Omental fat pad (tissue), 4 donors: Measurements from ENCODE around the gene EXO1. TPM values are rescaled to one million over a fixed set of nuclear protein-coding genes. Genes with fewer than 3 reads are reported as not detected.
"Not testable (repeated sequence)": the region's sequence is repeated elsewhere in the genome, so short reads cannot be mapped to it uniquely, and the experiment has no call there.

Experiments used
- ATAC-seq: fragments of 150-250 bp; one replicate; pipeline ENCODE4 v1.9.1; 2016; ENCODE audit warnings: mild to moderate bottlenecking, moderate library complexity; ENCODE audit not compliant: low FRiP score
- DNase-seq: peaks from one replicate; pipeline ENCODE4 v3.0.0-alpha.2; 2019; ENCODE audit warnings: low spot score
- total RNA-seq, 4 donors: library from RNA; depleted of rRNA; stranded (reverse); fragments of >200 nt; gene quantifications; one replicate each; pipeline ENCODE4 v1.1.0, GENCODE V29; 2016
- TF ChIP-seq, protein P1 (sequence below), 3 donors: fragments of 450-650 bp; IDR thresholded peaks; one replicate each; pipeline ENCODE4 v1.5.1; 2016 to 2017; ENCODE audit warnings: antibody characterized with exemption in 3 of 3, mild to moderate bottlenecking in 3 of 3, moderate library complexity in 2 of 3

Gene EXO1
- total RNA-seq, 4 donors from 2014 or later = 0.63 to 1.2 TPM; not detected in 2

DNA sequence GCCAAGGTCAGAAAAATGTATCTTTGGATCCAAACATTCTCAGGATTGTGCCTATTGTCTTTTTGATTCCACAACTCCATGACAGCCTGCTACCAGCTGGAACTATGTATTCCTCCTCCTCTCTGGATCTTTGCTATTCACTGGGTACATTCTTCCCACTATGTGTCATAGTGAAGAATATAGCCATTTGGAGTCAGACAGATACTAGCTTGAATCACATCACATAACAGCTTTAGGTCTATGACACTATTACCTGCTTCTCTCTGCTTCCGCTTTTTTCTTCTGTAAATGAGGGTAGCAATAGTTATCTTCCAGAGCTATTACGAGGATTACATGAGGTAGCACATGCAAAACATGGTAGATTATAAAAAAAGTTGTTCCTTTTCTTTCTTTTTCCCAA lies 5.4 kb upstream of the EXO1 start:
- ATAC-seq (no peak), DNase-seq (no peak)
- TF ChIP-seq, protein P1, sequence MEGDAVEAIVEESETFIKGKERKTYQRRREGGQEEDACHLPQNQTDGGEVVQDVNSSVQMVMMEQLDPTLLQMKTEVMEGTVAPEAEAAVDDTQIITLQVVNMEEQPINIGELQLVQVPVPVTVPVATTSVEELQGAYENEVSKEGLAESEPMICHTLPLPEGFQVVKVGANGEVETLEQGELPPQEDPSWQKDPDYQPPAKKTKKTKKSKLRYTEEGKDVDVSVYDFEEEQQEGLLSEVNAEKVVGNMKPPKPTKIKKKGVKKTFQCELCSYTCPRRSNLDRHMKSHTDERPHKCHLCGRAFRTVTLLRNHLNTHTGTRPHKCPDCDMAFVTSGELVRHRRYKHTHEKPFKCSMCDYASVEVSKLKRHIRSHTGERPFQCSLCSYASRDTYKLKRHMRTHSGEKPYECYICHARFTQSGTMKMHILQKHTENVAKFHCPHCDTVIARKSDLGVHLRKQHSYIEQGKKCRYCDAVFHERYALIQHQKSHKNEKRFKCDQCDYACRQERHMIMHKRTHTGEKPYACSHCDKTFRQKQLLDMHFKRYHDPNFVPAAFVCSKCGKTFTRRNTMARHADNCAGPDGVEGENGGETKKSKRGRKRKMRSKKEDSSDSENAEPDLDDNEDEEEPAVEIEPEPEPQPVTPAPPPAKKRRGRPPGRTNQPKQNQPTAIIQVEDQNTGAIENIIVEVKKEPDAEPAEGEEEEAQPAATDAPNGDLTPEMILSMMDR (IDR thresholded peaks at IDR 0.05) = no peak

DNA sequence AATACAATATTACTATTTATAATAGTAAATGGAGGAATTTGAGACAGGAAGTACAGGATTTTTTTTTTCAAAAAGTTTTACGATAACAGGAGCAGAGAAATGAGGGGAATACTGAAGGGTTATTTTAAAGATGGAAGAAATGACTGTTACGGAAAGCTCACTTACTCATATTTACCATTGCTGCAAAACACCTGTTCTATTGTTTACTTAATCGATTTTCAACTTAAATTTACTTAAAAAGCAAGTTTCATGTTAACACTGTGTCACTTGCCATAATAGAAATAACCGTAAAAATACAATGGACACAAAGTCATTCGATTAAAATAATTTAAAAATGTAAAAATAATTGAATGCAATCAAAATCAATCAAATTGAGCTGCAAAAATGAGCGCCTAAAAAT lies 3.4 kb upstream of the EXO1 start:
- ATAC-seq (no peak), DNase-seq (no peak)
- TF ChIP-seq, protein P1 (IDR thresholded peaks at IDR 0.05) = no peak

DNA sequence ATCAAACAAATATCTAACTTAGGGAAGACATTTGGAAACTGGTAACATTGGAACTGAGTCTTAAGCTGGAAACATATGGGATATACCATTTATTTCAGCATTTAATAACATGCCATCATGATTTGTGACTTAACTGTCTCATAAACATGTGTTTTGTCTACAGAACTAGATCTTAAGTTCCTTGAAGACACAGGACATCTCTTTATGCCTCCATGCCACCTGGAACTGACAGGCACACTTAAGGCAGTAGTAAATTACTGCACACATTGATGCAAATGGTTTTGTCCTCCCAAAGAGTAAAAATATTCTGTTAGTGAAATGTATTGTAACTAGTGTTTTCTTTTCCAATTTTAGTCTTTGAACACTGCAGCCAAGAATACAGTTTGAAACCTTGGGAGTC lies 1.6 kb upstream of the EXO1 start:
- TF ChIP-seq, protein P1 (IDR thresholded peaks at IDR 0.05) = no peak
- ATAC-seq (no peak), DNase-seq (no peak)

DNA sequence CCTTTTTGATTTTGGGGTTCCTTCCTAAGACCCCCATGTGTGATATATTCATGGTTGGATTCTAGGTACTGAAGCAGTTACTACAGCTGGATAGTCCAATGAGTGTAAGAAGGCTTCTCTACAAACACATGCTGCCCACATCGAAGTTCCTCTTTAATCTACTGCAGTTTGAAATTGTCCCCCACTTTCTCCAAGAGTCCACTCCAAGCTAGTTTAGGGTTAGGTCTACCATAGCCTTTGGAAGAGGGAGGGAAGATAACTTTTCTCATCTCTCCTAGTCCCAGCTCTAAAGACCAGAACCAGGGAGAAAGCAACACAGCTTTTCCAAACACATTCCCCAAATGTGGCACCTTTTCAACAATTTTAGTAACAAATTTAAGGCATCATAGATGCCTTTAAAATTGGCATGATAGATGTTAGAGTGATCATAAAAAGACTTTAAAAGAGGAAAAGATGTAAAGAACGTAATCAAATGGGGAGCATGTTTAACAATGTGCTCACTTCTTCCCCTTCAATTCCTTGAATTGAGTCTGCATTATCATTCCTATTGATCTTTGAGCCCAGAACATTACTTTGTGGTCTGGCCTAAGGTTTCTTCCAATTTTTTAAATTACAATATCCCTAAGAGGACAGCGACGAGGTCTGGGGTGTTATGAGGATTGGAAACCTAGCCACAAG lies 1.0 kb upstream of the EXO1 start:
- ATAC-seq (no peak), DNase-seq (no peak)
- TF ChIP-seq, protein P1 (IDR thresholded peaks at IDR 0.05) = no peak

DNA sequence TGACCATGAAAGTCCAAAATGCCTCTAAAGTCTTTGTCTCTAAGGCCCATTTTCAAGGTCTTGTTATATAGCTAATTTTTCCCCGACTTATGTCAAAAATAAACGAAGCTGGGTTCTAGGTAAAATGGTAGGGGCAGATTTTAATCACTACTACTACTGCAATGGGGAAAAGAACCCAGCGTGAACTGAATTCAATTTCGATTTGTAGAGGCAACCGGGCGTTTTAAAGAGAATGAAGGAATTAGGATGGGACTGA lies 536 bp upstream of the EXO1 start:
- TF ChIP-seq, protein P1 (IDR thresholded peaks at IDR 0.05) = no peak
- ATAC-seq = no peak
- DNase-seq = no peak

DNA sequence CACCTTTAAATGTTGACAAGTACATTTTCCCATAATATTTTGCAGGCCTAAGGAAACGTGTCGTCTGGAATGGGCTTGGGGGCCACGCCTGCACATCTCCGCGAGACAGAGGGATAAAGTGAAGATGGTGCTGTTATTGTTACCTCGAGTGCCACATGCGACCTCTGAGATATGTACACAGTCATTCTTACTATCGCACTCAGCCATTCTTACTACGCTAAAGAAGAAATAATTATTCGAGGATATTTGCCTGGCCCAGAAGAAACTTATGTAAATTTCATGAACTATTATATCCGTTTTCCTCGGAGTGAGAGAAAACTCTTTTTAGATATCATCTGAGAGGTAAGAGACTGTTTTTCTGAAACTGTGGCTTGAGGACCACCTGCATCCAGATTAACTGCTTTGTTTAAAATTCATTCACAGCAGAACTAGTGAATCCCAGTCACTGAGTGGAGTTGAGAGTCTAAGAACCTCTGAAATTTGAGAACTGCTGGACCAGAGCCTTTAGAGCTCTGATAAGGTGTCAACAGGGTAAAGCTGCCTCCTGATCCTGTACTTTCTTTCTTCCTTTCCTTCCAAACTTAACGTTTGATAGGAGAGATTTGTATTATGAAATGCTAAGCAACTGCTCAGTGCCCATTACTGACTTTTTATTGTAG lies 811 bp downstream of the EXO1 start:
- DNase-seq (no peak), ATAC-seq (no peak)
- TF ChIP-seq, protein P1 (IDR thresholded peaks at IDR 0.05) = no peak

DNA sequence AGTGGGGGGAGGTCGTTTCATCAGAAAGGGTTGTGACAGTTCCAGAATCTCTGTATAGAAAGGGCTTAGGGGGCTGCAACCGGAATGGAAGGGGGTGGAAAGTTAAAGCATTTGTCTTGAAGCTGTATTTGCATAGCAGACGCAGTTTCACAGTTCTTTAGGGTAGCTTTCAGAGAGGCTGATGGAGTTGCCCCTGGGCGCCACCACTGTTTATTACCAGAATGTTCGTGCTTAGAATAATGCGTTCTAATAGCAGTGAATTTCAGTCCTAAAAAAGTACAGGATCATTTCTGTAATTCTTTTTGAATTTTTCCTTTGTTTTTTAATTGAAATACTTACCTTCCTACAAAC lies 1.3 kb downstream of the EXO1 start:
- TF ChIP-seq, protein P1 (IDR thresholded peaks at IDR 0.05) = no peak
- DNase-seq (no peak), ATAC-seq (no peak)

DNA sequence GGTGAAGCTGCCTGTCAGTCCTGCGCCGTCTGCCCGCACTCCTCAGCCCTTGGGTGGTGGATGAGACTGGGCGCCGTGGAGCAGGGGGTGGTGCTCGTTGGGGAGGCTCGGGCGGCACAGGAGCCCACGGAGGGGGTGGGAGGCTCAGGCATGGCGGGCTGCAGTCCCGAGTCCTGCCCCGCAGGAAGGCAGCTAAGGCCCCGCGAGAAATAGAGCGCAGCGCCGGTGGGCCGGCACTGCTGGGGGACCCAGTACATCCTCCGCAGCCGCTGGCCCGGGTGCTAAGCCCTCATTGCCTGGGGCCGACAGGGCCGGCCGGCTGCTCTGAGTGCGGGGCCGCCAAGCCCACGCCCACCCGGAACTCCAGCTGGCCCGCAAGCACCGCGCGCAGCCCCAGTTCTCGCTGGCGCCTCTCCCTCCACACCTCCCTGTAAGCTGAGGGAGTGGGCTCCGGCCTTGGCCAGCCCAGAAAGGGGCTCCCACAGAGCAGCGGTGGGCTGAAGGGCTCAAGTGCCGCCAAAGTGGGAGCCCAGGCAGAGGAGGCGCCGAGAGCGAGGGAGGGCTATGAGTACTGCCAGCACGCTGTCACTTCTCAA lies 7.6 kb downstream of the EXO1 start:
- not testable (repeated sequence) for DNase-seq, ATAC-seq
